GM12801 (cell line): Measurements from ENCODE around the gene LGR6.

ENCODE experiments used
- TF ChIP-seq, protein P1 (sequence below): IDR thresholded peaks from one replicate; pipeline ENCODE4 v1.5.1; 2011; ENCODE audit warnings: control low read depth; ENCODE audit not compliant: insufficient read length; ENCODE audit errors: extremely low read depth

LGR6 gene

GRCh38 chr1:202176949-202177927, 16.4 kb upstream of the LGR6 start:
- TF ChIP-seq, protein P1, sequence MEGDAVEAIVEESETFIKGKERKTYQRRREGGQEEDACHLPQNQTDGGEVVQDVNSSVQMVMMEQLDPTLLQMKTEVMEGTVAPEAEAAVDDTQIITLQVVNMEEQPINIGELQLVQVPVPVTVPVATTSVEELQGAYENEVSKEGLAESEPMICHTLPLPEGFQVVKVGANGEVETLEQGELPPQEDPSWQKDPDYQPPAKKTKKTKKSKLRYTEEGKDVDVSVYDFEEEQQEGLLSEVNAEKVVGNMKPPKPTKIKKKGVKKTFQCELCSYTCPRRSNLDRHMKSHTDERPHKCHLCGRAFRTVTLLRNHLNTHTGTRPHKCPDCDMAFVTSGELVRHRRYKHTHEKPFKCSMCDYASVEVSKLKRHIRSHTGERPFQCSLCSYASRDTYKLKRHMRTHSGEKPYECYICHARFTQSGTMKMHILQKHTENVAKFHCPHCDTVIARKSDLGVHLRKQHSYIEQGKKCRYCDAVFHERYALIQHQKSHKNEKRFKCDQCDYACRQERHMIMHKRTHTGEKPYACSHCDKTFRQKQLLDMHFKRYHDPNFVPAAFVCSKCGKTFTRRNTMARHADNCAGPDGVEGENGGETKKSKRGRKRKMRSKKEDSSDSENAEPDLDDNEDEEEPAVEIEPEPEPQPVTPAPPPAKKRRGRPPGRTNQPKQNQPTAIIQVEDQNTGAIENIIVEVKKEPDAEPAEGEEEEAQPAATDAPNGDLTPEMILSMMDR, result no peak

DNA sequence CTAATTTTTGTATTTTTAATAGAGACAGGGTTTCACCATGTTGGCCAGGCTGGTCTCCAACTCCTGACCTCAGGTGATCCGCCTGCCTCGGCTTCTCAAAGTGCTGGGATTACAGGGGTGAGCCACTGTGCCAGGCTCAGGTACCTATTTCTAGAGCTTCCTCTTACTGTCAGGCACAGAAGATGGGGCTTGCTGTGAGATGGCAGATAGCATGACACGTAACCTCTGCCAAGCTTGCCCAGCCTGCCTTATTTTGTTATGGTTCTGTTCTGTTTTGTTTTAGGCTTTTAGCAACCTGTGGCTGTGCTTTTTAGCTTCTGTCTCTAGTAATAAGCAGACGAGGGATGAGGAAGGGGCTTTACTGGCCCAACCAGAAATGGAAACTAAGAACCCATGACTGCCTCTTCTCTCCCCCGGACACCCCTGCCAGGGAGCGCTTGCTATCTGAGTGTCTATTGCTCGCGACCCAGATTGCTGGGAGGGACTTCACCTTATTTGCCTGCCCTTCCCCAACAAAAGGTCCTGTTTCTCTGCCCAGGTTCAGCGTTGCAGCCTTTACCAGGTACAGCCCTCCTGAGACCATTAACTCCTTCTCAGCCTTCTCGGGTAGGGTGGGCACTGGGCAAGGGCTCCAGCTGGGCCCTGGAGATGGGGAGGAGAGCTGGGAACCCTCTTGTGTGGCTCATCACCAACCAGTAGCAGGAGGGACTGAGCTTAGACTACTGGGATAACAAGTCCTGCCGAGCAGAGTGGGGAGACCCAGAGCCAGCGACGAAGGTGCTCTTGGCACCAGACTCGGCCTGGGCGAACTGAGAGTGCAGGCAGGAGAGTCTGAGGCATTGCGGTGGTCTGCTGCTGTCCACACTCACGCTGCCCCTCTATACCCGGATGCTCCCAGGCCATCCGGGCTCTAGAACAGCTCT, 13.5 kb upstream of the LGR6 start:
- TF ChIP-seq, protein P1, result no peak

GRCh38 chr1:202181586-202181985, 12.0 kb upstream of the LGR6 start:
- TF ChIP-seq, protein P1, result no peak

DNA sequence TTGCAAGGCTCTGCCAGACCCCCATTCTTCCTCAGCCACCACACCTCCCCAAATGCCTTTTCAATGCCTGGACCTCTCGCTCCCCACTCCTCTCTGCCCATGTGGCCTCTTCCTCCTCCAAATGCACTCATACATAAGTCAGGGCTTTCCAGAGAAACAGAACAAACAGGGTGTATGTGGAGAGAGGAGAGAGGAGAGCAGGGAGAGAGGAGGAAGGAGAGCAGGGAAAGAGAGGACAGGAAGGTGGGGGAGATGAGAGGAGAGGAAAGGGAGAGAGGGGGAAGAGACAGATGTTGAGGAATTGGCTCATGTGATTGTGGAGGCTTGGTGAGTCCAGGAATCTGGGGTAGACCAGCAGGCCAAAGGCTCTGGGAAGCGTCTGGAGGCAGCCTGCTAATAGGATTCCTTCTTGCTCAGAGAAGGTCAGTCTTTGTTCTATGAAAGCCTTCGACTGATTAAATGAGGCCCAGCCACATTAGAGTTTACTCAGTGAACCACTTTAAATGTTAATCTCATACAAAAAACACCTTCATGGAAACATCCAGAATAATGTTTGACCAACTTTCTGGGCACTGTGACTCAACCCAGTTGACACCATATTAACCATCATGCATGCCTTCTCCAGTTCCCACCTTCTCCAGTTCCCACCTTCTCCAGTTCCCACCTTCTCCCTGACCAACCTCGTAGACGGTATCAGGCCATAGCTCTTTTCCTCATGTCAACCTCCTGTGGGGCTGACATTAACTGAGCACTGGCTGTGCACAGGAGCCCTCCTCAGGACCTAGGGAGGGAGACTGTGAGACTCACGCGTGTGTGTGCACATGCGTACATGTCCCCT, 11.3 kb upstream of the LGR6 start:
- TF ChIP-seq, protein P1, result no peak

- TF ChIP-seq, protein P1, result no peak
Measured at GRCh38 chr1:202184750-202185460, 8.7 kb upstream of the LGR6 start.

DNA sequence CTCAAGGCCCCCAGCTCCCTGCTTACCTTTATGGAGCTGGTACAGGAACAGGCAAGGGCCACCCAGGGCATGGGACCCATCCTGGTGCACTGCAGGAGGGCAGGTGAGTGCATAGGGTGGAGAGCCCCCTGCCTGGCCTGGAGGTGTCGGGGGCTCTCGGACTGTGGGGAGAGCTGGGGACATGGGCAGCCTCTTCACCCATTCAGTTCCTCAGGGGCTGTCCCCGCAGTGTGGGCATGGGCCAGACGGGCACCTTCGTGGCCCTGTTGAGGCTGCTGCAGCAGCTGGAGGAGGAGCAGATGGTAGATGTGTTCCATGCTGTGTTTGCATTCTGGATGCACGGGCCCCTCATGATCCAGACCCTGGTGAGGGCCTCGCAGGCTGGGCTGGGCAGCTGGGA, 7.3 kb upstream of the LGR6 start:
- TF ChIP-seq, protein P1, result no peak
